GDM1 (cell line): ENCODE measurements around the gene GAMT.

ENCODE experiments used
- DNase-seq: peaks from one replicate; lab custom pipeline; 2025; lab: John Stamatoyannopoulos, UW

Gene GAMT

DNA sequence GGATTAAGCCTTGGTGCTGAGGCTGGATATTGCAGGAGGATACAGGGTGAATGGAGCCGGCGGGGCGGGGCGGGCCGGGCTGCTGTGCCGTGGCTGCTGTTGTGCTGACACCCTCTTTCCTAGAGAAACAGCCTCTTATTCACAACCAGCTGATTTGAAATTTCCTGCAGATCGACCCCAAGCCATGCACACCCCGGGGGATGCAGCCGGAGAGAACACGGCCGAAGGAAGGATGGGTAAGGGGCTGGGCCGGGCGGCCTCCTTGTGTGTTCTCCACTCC, 17.1 kb upstream of the GAMT start:
- DNase-seq: no peak

DNA sequence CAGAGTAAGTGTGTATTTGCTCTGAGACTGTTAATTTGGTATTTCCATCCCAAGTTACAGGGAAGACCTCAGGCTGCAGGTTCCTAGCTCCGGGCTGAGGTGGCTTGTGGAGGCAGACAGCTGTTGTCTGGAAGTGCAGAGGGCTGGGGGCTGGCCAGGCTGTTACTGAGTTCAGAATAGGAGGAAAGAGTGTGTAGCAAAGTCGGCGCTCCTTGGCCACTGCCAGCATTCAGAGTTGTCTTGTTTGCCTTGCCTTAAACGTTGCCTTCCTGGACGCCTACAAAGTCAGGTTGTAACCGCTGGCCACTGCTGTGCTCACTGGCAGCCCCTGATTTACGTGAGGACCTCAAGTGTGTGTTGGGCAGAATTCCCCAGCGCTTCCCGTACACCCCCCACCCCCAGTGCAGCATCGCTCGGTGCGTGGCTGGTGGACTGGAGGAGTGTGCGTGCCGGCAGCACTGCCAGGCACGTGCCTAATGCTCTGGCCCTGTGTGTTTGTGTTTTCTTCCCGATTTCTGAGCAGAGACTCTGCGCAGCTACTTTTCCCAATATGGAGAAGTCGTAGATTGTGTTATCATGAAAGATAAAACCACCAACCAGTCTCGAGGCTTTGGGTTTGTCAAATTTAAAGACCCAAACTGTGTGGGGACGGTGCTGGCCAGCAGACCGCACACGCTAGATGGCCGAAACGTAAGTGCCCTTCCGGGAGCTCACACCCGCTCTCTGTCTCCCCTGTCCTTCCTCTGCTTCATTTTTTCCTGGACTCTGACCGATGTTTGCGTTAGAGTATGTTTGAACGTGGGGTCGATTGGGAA, 16.5 kb upstream of the GAMT start:
- DNase-seq: no peak

DNA sequence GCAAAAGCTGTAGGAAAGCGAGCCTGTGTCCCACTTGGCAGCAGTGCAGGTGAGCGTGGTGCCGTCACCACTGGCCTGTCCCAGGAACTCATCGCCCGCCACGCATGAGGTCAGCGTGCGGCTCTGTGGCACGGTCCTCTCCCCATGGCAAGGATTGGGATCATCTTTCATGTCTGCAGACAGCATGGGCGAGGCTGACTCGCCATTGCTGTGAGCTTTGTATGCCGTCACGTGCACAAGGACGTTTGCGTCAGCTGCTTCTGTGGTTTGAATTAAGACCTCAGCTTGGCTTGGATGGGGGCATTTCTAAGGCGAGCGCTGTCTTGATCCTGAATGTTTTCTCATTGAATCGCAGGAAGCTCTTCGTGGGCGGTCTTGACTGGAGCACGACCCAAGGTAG, 15.8 kb upstream of the GAMT start:
- DNase-seq: no peak

- no peak for DNase-seq
Observed at GRCh38 chr19:1416014-1416841, 14.9 kb upstream of the GAMT start.

DNA sequence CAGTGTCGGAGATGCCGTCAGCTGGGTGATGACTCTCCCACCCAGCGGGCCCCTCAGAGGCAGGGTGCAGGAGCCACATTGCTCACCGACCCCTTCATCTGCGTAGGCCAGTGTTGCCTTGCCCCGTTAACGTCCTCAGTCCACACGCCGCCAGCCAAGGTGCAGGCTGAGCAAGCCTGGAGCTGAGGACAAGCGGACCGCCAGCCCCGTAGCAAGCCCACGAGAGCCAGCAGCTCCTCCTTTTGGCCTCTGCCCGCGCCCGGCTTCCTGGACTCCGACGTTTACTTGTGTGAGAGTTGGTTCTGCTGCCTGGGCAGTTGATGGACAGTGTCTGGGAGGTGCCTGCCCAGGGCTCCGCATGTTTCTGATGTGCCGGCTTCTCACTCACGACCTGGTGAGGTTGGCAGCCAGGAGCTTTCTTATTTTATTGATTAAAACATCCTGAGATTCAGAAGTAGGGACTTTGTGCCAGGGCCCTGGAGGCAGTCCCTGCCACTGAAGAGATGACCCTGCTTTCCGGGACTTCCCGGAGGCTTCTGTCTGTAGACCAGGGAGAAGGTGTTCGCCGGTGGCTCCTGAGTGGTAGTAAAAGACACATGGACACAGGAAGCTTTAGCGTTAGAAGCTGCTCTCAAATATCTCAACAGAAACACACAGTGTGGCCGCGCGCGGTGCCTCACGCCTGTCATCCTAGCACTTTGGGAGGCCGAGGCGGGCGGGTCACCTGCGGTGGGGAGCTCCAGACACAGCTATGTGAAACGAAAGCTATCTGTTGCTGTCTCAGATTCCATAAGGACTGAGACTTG, 11.9 kb upstream of the GAMT start:
- DNase-seq: no peak

- no peak for DNase-seq
Observed at GRCh38 chr19:1412323-1412923, 11.1 kb upstream of the GAMT start.

DNA sequence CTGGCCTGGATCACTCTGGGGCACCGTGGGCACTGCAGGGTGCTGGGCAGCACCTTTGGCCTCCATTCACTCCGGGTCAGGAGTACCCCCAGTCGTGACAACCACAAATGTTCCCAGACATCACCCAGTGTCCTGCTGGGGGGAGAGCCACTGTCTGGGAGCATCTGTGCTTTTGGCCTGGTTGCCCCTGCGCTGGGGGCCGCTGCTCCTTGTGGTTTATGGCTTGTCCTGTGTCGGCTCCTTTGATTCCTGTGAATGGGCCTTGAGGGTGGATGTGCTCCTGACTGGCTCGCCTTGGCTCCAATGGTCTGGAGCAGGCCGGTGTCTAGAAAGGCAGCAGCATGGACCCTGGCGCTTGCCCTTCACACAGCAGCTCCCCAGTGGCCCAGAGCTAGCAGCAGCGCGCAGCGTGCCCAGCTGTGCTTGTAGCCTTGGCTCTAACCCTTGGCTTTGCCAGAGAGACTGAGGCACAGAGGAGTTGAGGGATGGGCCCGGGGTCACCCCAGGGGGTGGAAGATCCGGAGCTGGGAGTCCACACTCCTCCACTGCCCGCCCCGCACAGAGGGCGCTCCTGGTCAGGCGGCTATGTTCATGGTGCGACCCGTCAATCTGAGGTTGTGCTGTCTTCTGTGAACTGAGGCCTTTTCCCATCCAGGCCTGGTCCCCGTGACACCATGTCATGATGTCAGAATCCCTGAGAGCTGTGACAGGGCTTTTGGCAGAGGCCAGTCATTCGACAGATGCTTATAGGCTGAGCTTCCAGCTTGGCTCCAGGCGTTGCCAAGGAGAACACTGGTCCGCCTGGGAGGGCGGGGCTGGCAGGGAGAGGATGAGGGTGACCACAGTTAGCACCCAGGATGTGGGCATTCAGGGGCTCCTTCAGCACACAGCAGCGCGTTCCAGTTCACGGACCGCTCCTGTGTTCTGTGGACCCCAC, 10.2 kb upstream of the GAMT start:
- no peak for DNase-seq

DNA sequence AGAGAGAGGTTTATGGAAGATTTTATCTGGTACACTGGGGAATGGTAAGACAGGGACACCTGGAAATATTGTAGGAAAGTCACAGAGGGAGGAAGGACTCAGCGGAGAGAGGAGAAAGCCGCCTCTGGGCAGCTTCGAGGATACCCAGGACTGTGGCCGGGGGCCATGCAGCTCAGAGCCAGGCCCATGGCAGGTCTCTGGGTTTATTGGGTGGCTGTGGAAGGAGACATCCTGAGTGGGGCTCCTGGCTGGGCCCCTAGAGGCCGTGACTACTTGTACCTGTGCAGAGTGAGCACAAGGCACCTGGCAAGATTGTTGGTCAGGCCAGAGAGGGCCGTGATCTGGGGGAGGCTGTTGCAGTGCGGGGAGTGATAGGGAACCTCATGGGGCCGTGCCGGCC, 9.4 kb upstream of the GAMT start:
- DNase-seq: no peak

- DNase-seq: no peak
Observed at GRCh38 chr19:1410136-1410786, 8.9 kb upstream of the GAMT start.

- no peak for DNase-seq
Observed at GRCh38 chr19:1409204-1410005, 8.1 kb upstream of the GAMT start.

DNA sequence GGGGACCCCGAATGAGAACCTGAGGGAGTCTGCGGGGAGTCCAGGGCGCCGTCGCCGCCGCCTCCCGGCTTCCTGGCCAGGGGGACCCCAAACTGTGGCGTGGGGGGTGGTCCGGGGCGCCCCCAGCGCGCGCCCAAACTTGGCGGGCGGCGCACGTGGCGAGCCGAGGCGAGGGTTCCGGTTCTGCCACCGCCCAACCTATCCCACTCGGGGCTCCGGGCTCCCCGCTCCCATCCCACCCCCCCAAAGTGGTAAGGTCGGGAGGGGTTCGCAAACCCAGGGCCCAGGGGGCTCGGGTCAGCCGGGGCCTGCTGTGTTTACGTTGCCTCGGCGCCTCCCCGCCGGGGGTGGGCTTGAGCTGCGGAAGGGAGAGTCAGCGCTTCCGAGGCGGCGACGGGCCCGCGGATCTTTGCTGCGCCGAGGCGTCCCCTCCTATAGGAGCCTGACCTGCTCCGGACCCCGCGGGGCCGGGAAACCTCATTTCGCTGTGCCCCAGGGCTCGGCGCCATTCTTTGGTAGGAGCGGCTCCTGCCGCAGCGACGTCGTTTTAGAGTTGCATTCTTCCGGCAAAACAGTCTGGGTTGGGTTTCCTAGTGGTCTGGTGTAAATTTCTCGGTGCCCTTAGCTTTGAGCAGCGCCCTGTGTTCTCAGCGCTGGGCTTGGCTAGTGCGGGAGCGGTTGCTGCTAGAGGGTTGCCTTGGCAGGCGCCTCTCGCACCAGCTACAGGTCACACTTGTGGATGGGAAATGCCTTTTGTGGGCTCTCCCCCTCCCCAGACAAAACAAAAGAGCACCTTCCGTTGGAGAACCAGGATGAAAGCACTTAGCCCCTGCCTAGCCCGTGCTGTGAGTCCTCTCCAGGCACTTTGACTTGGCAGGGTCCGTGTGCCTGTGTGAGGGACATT, 7.2 kb upstream of the GAMT start:
- DNase-seq: no peak

DNA sequence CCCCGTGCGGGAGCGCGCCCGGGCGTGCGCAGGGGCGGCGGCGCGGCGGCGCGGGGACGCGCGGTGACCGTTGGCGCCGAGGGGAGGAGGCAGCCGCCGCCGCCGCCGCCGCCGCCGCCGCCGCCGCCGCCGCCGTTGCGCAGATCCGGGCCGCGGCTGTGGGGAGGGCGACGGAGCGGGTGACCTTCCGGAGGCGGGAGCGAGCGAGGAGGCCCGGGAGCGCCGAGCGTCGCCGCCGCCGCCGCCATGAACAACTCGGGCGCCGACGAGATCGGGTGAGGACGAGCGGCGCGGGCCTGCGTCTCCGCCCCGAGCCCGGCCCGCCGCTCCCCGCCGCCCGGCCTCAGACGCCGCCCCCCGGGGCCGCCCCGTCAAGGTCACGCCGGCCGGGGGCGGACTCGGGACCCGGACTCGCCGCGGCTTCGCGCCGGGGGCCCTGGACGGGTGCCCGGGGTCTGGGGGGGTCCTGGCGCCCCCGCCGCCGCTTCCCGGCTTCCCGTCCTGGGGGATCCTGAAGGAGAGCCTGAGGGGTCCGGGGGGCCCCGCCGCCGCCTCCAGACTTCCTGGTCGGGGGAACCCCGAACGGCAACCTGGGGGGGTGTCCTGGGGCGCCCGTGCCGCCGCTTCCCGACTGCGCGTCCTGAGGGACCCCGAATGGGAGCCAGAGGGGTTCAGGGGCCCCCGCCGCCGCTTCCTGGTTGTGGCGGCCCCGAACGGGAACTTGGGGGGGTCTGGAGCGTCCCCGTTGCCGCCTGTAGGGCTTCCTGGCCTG, 6.4 kb upstream of the GAMT start, which contains the start of gene DAZAP1:
TSS of gene DAZAP1 (plus strand) at position 59 of the 772 bp plus-strand sequence. CDS start at position 247, 188 bp downstream.
- no peak for DNase-seq

- DNase-seq: peak; percentile 99
Observed at GRCh38 chr19:1406774-1407527, 5.6 kb upstream of the GAMT start.

- peak; percentile 14 for DNase-seq
Observed at GRCh38 chr19:1402411-1403070, 1.2 kb upstream of the GAMT start.

GRCh38 chr19:1401889-1402217, 511 bp upstream of the GAMT start:
- DNase-seq: no peak

- no peak for DNase-seq
Observed at GRCh38 chr19:1400281-1401137, 833 bp downstream of the GAMT start.
